Stimulated activated CD8-positive, alpha-beta memory T cell treated with anti-CD3 and anti-CD28 coated beads, Interleukin-12 subunit alpha, Interleukin-12 subunit beta, amount 100 ng/mL, for 24 hours (primary cell): ENCODE results near the gene ADCY4.
"Not testable (repeated sequence)": the region's sequence is repeated elsewhere in the genome, so short reads cannot be mapped to it uniquely, and the experiment has no call there.

Experiments
- DNase-seq: peaks from one replicate; pipeline ENCODE4 v3.0.0-alpha.2; 2020; ENCODE audit errors: extremely low read depth

The ADCY4 gene

GRCh38 chr14:24338843-24339242 lies 4.0 kb upstream of the ADCY4 start:
- no peak for DNase-seq

DNA sequence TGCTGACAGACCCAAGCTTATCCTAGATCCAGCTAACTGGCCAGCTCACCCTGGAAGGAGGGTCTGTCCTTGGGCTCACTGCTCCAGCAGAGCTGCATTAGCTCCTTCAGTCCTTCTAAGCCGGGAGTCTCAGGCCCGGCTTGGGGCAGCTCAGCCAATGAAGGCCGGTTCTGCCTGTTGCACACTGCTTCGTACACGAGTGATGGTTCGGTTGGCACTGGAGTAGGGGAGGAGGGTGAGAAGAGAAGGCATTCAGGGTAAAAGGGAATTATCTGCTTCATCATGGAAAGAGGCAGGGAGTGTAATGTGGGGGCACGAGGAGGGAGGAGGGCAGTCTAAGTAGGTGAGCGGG lies 2.9 kb upstream of the ADCY4 start:
- no peak for DNase-seq

- DNase-seq = no peak
Observed at GRCh38 chr14:24337144-24337823, 2.4 kb upstream of the ADCY4 start.

DNA sequence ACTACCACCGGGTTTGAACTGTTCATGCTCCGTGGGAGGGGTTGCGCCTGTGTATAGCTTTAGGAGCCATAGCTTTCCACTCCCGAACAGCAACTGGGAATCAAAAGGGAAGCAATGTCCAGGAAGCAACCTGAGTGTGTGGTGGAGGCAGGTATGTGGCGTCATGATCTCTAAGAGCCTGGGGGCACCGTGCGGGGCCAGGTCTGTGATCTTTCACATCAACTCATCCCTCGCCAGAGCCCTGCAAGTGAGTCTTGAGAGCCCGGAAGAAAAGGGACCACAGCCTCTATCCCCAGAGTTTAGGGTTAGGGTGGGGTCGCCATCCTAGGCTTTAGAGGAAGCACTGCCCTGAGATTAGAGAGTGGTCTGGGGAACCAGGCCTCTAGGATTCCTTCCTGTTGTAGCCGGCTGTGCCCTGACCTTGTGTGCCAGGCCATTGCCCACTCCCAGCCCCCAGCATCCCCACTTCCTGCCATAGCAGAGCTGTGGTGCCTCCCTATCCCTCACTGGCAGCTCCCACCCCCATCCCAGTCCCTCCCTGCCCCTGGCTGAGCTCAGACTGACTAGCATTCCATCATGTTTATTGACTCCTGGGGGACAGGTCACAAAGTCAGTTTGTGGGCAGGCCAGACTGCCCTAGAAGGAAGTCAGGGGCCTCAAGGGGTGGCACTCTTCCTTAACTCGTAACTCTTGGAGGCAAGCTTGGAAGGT lies 745 bp upstream of the ADCY4 start:
- no peak for DNase-seq

DNA sequence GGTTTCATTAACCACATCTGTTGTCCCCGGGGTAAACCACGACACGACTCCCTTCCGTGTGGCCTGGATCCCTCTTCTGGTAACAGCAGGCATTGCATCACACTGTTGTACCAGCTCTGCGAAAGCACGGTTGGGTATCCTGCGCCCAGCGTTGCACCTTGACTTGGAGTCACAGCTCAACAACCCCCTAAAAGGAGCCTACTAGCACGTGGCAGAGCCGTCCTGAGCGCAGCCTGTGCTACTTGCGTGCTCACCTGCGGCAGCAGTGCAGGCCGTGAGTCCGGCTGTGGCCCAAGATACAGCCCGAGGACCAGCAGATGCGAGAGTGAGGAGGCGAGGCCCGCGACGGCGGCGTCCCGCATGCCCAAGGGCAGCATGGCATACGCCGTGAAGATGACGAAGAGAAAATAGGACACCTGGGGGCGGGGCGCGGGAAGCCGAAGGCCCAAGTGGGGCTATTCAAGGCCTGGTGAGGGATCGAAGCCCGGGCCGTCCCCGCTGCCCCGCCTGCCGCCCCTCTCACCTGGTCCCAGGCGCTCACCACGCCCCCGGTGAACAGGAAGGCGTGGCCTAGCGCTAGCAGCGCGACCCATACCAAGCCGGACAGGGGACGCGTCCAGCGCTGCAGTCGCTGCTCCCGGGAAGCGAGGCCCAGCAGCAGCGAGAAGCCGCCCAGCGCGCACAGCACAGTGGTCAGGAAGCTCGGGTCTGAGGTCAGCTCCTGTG lies 2.4 kb downstream of the ADCY4 start:
- peak; percentile 49 for DNase-seq

GRCh38 chr14:24331731-24332267 lies 3.1 kb downstream of the ADCY4 start:
- no peak for DNase-seq

DNA sequence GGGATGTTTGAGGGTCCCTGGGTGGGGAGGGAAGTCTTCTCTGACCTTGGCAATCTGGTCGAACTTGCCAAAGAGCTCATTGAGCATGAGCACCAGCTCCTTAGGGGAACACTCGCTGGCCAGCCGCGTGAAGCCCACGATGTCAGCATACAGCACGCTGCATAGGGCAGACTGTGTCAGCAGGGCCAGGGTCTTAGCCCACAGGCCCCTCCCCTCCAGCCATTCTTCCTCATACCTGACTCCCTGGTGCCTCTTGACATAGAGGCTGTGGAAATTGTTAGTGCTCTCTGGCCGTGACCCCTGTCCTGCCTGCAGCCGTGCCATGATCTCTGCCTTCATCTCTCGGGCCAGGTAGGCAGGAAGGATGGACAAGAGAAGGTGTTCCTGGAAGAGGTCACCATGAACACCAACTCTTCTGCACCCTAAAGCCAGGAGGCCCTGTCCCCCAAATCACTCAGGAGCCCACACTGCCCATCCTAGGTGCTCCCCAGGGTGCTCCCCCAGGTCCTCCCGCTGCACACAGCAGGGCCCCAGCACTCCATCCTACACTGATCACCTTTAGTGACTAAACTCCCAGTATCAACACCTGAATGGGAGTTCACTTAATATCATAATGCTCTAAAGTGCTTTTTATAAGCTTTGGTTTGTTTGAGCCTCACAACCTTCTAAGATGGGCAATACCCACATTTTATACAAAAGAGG lies 3.7 kb downstream of the ADCY4 start:
- no peak for DNase-seq

- no peak for DNase-seq
Observed at GRCh38 chr14:24329736-24330135, 5.1 kb downstream of the ADCY4 start.

DNA sequence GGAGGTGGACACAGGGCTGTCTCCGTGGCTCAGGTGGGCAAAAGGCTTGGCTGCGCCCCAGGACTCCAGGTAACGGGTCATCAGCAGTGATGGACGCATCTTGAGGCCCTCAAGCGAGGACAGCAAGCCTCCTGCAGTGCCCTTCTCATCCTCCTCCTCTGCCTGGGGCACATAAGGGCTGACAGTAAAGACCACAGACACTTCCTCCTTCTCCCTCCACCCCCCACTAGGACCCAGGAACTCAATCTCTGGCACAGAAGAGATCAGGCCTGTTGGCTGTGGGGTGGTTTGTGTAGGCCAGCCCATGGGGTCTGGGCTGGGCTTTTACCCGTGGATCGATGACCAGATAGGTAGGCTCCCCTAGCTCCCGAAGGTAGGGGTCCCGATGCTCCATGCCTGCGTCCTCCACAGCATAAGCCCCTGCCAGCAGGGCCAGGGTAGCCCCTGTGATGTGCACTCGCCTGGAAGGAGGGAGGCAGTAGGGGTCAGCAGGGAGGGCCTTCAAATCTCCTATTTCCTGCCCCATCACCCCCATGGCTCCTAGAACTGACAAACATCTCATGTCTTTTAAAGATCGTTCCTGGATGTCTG lies 5.7 kb downstream of the ADCY4 start:
- DNase-seq = no peak

DNA sequence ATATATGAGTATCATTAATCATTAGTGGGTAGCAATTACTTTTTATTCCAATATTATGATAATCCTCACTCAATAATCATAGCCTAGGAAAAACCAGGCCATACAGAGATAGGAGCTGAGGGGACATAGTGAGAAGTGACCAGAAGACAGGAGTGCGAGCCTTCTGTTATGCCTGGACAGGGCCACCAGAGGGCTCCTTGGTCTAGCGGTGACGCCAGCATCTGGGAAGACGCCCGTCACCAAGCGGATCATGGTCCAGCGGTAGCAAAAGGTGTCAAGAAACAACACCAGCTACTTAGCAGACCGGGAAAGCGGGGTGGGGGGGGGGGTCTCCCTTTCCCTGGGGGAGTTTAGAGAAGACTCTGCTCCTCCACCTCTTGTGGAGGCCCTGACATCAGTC lies 7.0 kb downstream of the ADCY4 start:
- not testable (repeated sequence) for DNase-seq

DNA sequence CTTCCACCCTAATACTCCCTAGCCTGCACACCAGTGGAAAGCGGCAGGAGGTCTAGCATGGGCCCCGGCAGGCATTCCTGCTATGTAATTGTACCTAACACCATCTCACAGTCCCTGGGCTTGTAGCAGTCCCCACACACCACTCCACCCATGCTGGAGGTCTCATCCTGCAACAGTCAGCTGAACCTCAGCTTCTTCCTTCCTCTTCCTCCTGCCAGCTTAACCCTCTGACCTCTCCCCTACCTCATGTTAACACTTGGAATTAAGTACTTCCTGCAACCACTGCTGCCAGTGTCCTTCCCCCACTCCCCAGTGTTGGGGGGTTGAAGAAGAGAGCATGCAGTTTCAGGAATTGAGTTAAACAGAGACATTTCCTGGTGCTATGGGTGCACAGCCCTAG lies 7.6 kb downstream of the ADCY4 start:
- no peak for DNase-seq

- no peak for DNase-seq
Observed at GRCh38 chr14:24325963-24326362, 8.9 kb downstream of the ADCY4 start.

DNA sequence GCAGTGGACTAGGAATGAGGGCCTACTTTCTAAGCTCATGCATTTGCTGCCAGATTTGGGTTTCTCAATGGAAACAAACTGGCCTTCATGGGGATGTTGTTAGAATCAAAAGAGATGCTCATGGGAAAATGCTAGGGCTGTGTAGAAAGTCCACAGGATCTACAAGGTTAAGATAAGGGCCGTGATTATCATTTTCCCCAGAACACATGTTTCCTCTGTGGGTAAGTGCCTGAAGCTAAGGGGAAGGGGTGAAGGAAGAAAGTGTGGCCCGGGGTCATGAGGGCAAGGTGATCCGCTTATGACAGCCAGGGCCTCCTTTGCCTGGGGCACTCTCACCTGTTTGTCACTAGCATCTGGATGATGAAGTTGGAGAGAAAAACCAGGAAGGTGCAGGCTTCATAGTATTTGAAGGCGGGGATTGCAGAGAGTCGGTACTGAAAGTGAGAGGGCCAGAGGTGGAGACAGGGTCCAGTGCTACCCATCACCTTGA lies 9.8 kb downstream of the ADCY4 start:
- DNase-seq = no peak

DNA sequence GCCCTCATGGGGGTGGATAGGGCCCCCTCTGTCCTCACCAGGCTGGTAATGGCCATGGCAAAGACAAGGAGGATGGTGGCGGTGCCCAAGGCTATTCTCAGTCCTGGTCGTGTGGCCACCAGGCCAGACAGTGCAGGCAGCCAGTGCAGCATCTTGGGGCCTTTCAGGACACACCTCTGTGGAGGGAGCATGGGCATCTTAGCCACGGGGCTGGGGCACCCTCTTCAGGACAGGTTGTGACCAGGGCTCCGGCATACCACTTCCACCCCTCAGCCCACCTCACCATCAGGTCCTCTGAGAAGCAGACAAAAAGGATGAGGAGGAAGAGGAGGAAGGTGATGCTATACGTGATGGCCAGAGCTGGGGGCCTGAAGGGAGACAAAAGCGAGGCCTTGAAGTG lies 10.8 kb downstream of the ADCY4 start:
- no peak for DNase-seq

DNA sequence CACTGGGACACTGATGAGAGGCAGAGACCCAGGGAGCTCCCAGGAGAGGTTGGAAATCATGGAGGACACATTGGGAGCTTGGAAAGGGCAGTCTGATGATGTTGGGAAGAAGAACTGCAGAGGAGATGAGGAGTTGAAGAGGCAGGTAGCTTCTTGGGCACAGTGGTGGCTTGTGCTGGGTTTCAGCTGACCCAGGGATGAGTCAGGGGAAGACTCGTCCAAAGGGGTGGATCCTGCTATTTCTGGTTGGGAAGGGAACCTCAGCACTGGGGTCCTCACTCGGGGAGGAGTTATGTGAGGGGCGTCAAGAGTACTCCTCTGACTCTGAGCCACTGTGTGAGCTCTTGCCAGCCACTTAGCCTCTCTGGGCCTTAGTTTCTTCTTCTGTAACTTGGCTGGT lies 11.5 kb downstream of the ADCY4 start:
- no peak for DNase-seq

GRCh38 chr14:24322672-24323071 lies 12.2 kb downstream of the ADCY4 start:
- no peak for DNase-seq

DNA sequence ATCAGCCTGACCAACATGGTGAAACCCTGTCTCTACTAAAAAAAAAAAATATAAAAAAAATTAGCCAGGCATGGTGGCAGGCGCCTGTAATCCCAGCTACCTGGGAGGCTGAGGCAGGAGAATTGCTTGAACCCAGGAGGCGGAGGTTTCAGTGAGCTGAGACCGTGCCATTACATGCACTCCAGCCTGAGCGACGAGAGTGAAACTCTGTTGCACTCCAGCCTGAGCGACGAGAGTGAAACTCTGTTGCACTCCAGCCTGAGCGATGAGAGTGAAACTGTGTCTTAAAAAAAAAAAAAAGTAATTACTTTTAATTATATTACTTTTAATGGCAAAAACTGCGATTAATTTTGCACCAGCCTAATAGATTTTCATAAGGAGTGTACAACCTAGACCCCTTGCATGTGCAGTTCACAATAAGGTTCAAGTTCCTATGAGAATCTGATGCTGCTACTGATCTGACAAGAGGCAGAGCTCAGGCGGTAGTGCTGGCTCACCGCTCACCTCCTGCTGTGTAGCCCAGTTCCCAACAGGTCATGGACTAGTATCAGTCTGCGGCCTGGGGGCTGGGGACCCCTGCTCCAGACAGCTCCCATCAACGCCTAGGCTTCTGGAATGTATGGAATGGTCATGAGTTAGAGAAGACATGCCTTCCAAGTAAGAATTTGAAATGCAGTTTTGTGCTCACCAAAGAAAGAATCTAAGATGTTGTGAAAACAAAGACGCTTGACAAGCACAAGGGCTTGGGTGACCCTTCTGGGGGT lies 13.5 kb downstream of the ADCY4 start:
- DNase-seq = no peak

GRCh38 chr14:24317141-24317928 lies 17.5 kb downstream of the ADCY4 start:
- no peak for DNase-seq

DNA sequence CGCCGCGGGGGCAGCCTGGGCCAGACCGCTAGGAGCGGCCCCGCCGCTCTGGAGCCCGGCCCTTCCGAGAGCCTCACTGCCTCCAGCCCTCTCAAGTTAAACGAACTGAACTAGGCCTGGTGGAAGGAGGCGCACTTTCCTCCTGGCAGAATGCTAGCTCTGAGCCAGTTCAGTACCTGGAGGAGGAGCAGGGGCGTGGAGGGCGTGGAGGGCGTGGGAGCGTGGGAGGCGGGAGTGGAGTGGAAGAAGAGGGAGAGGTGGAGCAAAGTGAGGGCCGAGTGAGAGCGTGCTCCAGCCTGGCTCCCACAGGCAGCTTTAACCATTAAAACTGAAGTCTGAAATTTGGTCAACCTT lies 18.3 kb downstream of the ADCY4 start:
- DNase-seq = no peak
